BJ (cell line): Measurements from ENCODE around the gene MBD4. TPM values are rescaled to one million over a fixed set of nuclear protein-coding genes. Genes with fewer than 3 reads are reported as not detected.
A peak's percentile ranks its signal among the peaks of the same experiment; 100 is the strongest.
"Not testable (repeated sequence)": the region's sequence is repeated elsewhere in the genome, so short reads cannot be mapped to it uniquely, and the experiment has no call there.

Experiments used
- CTCF ChIA-PET: fragments of 350-600 bp; formaldehyde crosslinking; extraction: SDS; loops from one replicate; lab custom pipeline; 2021; ENCODE audit warnings: antibody characterized with exemption, inconsistent platforms; lab: Yijun Ruan, JAX
- POLR2A ChIA-PET: fragments of 300-600 bp; sonication (Branson Sonifier 250); formaldehyde crosslinking; extraction: SDS; loops from one replicate; lab custom pipeline; 2021; ENCODE audit warnings: antibody characterized with exemption; lab: Charles Lee
- DNase-seq: peaks from one replicate; pipeline ENCODE4 v3.0.0-alpha.2; 2011; ENCODE audit warnings: low read depth
- H3K27me3 ChIP-seq: 2 replicates; pipeline ENCODE4 v1.6.0; 2011; ENCODE audit warnings: low read length; ENCODE audit not compliant: control insufficient read depth, insufficient read depth
- H3K36me3 ChIP-seq: 2 replicates; pipeline ENCODE4 v1.5.1; 2011; ENCODE audit warnings: low read length; ENCODE audit not compliant: control insufficient read depth, insufficient read depth
- H3K4me3 ChIP-seq: 2 replicates; pipeline ENCODE4 v1.5.1; 2011; ENCODE audit warnings: low read depth, mild to moderate bottlenecking, control low read depth, low read length
- polyA plus RNA-seq: library from polyadenylated mRNA; depleted of rRNA; stranded (reverse); fragments of >200 nt; gene quantifications from 2 replicates; pipeline ENCODE4 v1.2.3, GENCODE V29; 2011
- TF ChIP-seq, protein P1 (sequence below): IDR thresholded peaks from 2 replicates; pipeline ENCODE4 v1.5.1; 2011; ENCODE audit warnings: low read depth, mild to moderate bottlenecking, control low read depth, inconsistent platforms, low read length, moderate library complexity; ENCODE audit not compliant: insufficient read depth

Gene MBD4
- polyA plus RNA-seq, 1 experiment: 17.5 TPM

DNA sequence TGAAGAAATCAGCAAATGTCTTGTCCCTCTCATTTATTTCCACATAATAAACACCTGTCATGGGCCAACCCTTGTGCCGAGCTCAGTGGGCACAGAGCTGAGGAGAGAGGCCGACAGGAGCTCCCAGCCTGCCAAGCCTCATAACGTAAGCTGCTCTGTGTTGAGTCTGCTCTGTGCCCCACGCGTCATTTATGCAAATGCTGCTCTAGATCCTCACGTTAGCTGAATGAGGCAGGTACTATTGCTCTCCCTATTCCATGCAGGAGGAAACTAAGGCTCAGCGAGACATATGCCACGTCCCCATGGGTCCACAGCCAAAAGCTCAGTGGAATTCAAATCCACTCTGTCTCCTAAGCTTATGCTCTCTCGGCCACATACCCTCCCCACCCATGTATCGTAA, 52.8 kb downstream of the MBD4 start:
- CTCF ChIA-PET: interaction anchor here (0.7 to 1.0 kb wide), 2 partner anchors 34 to 71 kb away, joined by 3 read pairs; a partner anchor contains a TSS
- Histone ChIP-seq H3K36me3 (peaks cover 9% of the 10 kb centered on the region; the same call in 1 of the 2 replicates), H3K4me3 (no peak overlapping the region), H3K27me3 (no peaks in the 10 kb centered on the region)
- TF ChIP-seq, protein P1, sequence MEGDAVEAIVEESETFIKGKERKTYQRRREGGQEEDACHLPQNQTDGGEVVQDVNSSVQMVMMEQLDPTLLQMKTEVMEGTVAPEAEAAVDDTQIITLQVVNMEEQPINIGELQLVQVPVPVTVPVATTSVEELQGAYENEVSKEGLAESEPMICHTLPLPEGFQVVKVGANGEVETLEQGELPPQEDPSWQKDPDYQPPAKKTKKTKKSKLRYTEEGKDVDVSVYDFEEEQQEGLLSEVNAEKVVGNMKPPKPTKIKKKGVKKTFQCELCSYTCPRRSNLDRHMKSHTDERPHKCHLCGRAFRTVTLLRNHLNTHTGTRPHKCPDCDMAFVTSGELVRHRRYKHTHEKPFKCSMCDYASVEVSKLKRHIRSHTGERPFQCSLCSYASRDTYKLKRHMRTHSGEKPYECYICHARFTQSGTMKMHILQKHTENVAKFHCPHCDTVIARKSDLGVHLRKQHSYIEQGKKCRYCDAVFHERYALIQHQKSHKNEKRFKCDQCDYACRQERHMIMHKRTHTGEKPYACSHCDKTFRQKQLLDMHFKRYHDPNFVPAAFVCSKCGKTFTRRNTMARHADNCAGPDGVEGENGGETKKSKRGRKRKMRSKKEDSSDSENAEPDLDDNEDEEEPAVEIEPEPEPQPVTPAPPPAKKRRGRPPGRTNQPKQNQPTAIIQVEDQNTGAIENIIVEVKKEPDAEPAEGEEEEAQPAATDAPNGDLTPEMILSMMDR: no peak
- POLR2A ChIA-PET: no interaction called here
- DNase-seq: no peak

DNA sequence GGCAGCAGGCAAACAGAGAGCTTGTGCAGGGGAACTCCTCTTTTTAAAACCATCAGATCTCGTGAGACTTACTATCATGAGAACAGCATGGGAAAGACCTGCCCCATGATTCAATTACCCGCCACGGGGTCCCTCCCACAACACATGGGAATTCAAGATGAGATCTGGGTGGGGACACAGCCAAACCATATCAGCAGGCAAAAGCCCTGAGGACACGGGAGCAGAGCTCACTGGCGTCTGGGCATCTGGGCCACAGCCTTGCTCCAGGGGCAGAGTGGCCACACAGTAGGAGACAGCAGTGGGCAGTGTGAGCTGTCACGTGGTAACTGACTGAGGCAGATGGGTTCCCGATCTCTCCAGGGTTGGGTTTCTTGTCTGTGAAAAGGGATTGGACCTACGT, 54.2 kb downstream of the MBD4 start:
- H3K4me3 ChIP-seq, CTCF ChIA-PET, H3K27me3 ChIP-seq, H3K36me3 ChIP-seq, DNase-seq, POLR2A ChIA-PET: not testable (repeated sequence)

DNA sequence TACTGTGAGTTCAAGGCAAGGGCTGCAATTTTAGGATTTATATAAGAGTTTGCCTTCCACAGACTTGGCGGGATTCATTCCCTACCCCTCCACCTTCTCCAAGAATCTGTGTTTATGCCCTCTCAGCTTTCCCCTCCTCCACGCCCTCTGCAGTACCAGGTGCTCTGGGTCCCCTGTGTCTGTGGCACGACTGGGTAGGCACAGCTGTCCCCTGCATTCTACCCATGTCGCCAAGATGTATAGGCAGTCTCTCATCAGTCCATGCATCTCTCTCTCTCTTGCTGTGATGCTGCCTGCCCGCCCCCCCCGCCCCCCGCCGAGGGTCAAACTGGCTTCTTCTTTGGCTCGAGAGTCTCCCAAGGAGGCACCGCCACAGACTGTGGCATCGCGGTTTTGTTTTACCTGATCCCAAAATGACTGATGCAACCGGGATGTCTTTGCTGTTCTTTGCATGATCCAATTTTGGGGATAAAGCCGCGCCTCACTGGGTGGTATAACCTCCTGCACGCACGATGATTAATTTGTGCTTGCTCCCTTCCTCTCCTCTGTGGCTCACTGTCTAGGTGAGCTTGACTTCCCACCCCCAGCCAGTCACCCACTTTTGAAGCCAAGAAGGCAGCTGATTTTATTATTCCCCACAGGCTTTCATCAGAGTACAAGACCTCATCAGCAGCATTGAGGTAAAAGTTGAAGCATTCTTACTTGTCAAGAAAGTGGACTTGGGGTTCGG, 55.0 kb downstream of the MBD4 start:
- no peak for DNase-seq
- ChIA-PET POLR2A (no interaction called here), CTCF (no interaction called here)
- Histone ChIP-seq H3K27me3 (no peaks in the 10 kb centered on the region), H3K4me3 (no peak overlapping the region), H3K36me3 (peaks cover 5% of the 10 kb centered on the region; the same call in 1 of the 2 replicates)
- TF ChIP-seq, protein P1: no peak

DNA sequence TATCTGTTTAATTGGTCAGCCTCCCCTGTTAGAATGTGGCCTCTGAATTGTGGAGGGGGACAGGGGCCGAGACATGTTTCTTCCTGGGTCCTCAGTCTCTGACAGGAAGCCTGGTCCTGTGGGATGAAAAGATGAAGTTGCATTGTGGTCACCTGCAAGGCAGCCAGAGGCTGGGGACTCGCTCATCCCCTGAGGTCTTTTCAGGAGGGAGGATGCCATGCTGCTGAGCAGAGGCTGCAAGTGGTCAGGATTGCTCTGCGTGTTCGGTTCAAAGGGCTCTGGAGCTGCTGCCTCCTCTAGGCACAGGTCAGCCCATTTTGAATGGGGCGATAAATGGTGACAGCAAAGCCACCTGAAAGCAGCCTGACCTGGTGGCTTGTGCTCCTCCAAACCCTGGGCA, 55.6 kb downstream of the MBD4 start:
- H3K4me3 ChIP-seq, DNase-seq, H3K36me3 ChIP-seq, H3K27me3 ChIP-seq: not testable (repeated sequence)
- CTCF ChIA-PET: interaction anchor here (0.9 to 2.5 kb wide), 8 partner anchors 13 to 210 kb away, joined by 3 to 12 read pairs (median 6); partner anchors contain the start of genes EFCAB12, IFT122 and MBD4
- POLR2A ChIA-PET: interaction anchor here (0.6 kb wide), 1 partner anchor 81 kb away, joined by 8 read pairs; no protein-coding TSS in a partner anchor

DNA sequence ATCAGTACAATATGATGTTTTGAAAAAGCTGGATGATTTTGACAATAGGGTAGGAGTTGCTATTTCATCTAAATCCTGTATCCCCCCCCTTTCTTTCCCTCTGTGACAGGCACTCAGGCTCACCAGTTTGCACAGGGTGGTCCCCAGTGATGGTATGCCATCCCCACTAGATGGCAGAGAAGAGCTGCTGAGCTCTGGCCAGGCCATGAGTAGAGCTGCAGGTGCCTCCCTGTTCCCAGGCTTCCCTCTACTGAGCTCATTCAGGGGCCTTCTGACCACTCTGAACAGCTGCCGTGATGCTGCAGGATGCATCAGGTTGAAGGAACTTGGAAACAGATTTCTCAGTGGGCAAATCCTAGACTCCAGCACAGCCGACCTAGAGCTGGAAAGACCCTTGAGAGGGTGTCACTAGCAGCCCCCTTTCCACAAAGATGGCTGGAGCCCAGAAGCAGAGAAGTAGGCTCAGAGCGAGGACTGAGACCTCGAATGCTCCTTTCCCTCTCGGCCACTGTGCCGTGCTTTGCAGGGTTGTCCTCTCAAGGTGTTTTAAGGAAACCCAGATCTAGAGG, 56.4 kb downstream of the MBD4 start:
- peaks cover 5% of the 10 kb centered on the region; the same call in 1 of the 2 replicates for H3K36me3 ChIP-seq
- no peaks in the 10 kb centered on the region for H3K27me3 ChIP-seq
- no peak for DNase-seq
- H3K4me3 ChIP-seq: no peak overlapping the region
- ChIA-PET POLR2A (interaction anchor here (0.6 to 0.7 kb wide), 2 partner anchors 18 to 82 kb away, joined by 3 to 8 read pairs; no protein-coding TSS in a partner anchor), CTCF (interaction anchor here (0.5 to 2.5 kb wide), 28 partner anchors 12 to 591 kb away, joined by 3 to 12 read pairs (median 4); partner anchors contain the start of genes COPG1, EFCAB12, IFT122 and MBD4)
- TF ChIP-seq, protein P1: peak; percentile 87

DNA sequence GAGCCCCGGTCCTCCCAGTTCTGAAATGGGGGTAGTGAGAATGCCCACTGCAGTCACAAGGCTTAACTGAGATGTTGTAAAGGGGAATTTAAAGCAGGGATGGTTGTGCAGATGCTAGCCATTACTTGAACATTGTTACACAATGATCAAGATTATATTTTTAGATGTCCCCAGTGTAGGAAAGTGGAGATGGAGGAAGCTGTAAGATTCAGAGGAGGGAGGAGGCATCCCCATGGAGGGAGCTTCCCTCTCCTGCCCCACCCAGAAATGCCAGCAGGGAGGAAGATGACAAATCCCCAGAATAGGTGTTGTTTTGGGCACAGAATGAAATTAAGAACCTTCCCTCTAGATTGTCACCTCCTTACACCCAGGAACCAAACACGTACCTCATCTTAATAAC, 57.4 kb downstream of the MBD4 start:
- no peak for DNase-seq

More for the DNA sequence above, 57.4 kb downstream of the MBD4 start:
- POLR2A ChIA-PET: no interaction called here
- Histone ChIP-seq H3K27me3 (no peaks in the 10 kb centered on the region), H3K4me3 (no peak overlapping the region), H3K36me3 (peaks cover 5% of the 10 kb centered on the region; the same call in 1 of the 2 replicates)
- TF ChIP-seq, protein P1: no peak
- CTCF ChIA-PET: interaction anchor here (0.7 to 2.5 kb wide), 8 partner anchors 11 to 553 kb away, joined by 3 to 12 read pairs (median 4); no protein-coding TSS in a partner anchor
